ENCODE measurements around the gene CLIC4. TPM values are rescaled to one million over a fixed set of nuclear protein-coding genes. Genes with fewer than 3 reads are reported as not detected.
"Not testable (repeated sequence)": the region's sequence is repeated elsewhere in the genome, so short reads cannot be mapped to it uniquely, and the experiment has no call there.

The CLIC4 gene
- total and polyA plus RNA-seq, 5 donors, result 110 to 248 (median 229) TPM

- Histone ChIP-seq H3K27me3 (ENCODE audit: control insufficient read depth, insufficient read depth) (no peaks in the 10 kb centered on the region), H3K4me1 (ENCODE audit: control insufficient read depth, insufficient read depth, low read length) (peaks cover 2% of the 10 kb centered on the region), H3K27ac (ENCODE audit: low read length) (peak overlapping the region; percentile 84), H3K9me3 (ENCODE audit: control insufficient read depth, low read length) (no peaks in the 10 kb centered on the region), H3K4me3 (ENCODE audit: low read length) (peak overlapping the region; percentile 17)
- WGBS, result 30% methylated on average over 18 of the region's 18 CpGs
- peak; percentile 91 to 96 (median 94) for DNase-seq
- intact Hi-C loops (cut with DNase I), result loop anchor here in 1 of 4 donors (10.0 kb wide), 1 partner anchor 1329 kb away; no protein-coding TSS in a partner anchor
- peak; percentile 98 to 99 for ATAC-seq
Measured at GRCh38 chr1:24705260-24706073, 39.8 kb upstream of the CLIC4 start.

GRCh38 chr1:24706074-24706389 lies 39.2 kb upstream of the CLIC4 start:
- 97% methylated on average over 9 of the region's 9 CpGs for WGBS
- not testable (repeated sequence) for H3K27me3 ChIP-seq (ENCODE audit: control insufficient read depth, insufficient read depth); H3K9me3 ChIP-seq (ENCODE audit: control insufficient read depth, low read length); H3K4me3 ChIP-seq (ENCODE audit: low read length); ATAC-seq; H3K4me1 ChIP-seq (ENCODE audit: control insufficient read depth, insufficient read depth, low read length); DNase-seq
- peak overlapping the region; percentile 84 for H3K27ac ChIP-seq (ENCODE audit: low read length)
- intact Hi-C loops (cut with DNase I), result loop anchor here in 1 of 4 donors (10.0 kb wide), 1 partner anchor 1329 kb away; no protein-coding TSS in a partner anchor

- Histone ChIP-seq H3K4me3 (ENCODE audit: low read length) (no peak overlapping the region), H3K27ac (ENCODE audit: low read length) (no peak overlapping the region), H3K4me1 (ENCODE audit: control insufficient read depth, insufficient read depth, low read length) (peaks cover 2% of the 10 kb centered on the region), H3K27me3 (ENCODE audit: control insufficient read depth, insufficient read depth) (no peaks in the 10 kb centered on the region), H3K9me3 (ENCODE audit: control insufficient read depth, low read length) (no peaks in the 10 kb centered on the region)
- intact Hi-C loops (cut with DNase I), result loop anchor here in 1 of 4 donors (10.0 kb wide), 1 partner anchor 1327 kb away; no protein-coding TSS in a partner anchor
- ATAC-seq, result no peak
- peak in 1 of 3 donors; percentile 41 for DNase-seq
- WGBS, result 53% methylated on average over 4 of the region's 4 CpGs
Measured at GRCh38 chr1:24707687-24708086, 37.6 kb upstream of the CLIC4 start.

GRCh38 chr1:24708938-24709337 lies 36.3 kb upstream of the CLIC4 start:
- ATAC-seq, result no peak
- intact Hi-C loops (cut with DNase I), result loop anchor here in 1 of 4 donors (10.0 kb wide), 1 partner anchor 1326 kb away; no protein-coding TSS in a partner anchor

GRCh38 chr1:24709791-24710441 lies 35.3 kb upstream of the CLIC4 start:
- ATAC-seq (no peak), DNase-seq (peak in 1 of 3 donors; percentile 15)
- H3K27ac ChIP-seq (ENCODE audit: low read length), result no peak overlapping the region
- H3K4me3 ChIP-seq (ENCODE audit: low read length), result no peak overlapping the region
- H3K9me3 ChIP-seq (ENCODE audit: control insufficient read depth, low read length), result no peaks in the 10 kb centered on the region
- intact Hi-C loops (cut with DNase I), result loop anchor here in 1 of 4 donors (10.0 kb wide), 1 partner anchor 1325 kb away; no protein-coding TSS in a partner anchor
- WGBS, result 77% methylated on average over 5 of the region's 5 CpGs
- peaks cover 2% of the 10 kb centered on the region for H3K4me1 ChIP-seq (ENCODE audit: control insufficient read depth, insufficient read depth, low read length)
- no peaks in the 10 kb centered on the region for H3K27me3 ChIP-seq (ENCODE audit: control insufficient read depth, insufficient read depth)

More at GRCh38 chr1:24708938-24709337, 36.3 kb upstream of the CLIC4 start:
- DNase-seq, result peak in 1 of 3 donors; percentile 14
- H3K27ac ChIP-seq (ENCODE audit: low read length), result no peak overlapping the region
- WGBS, result 81% methylated on average over 4 of the region's 4 CpGs
- no peak overlapping the region for H3K4me3 ChIP-seq (ENCODE audit: low read length)
- H3K9me3 ChIP-seq (ENCODE audit: control insufficient read depth, low read length), result no peaks in the 10 kb centered on the region
- H3K27me3 ChIP-seq (ENCODE audit: control insufficient read depth, insufficient read depth), result no peaks in the 10 kb centered on the region
- peaks cover 2% of the 10 kb centered on the region for H3K4me1 ChIP-seq (ENCODE audit: control insufficient read depth, insufficient read depth, low read length)

- ATAC-seq (no peak), DNase-seq (no peak)
- H3K4me1 ChIP-seq (ENCODE audit: control insufficient read depth, insufficient read depth, low read length), result no peaks in the 10 kb centered on the region
- intact Hi-C loops (cut with DNase I), result no loop called here
- WGBS, result 95% methylated on average over 4 of the region's 4 CpGs
- no peak overlapping the region for H3K27ac ChIP-seq (ENCODE audit: low read length)
- no peaks in the 10 kb centered on the region for H3K27me3 ChIP-seq (ENCODE audit: control insufficient read depth, insufficient read depth)
- H3K9me3 ChIP-seq (ENCODE audit: control insufficient read depth, low read length), result no peaks in the 10 kb centered on the region
- H3K4me3 ChIP-seq (ENCODE audit: low read length), result no peak overlapping the region
Measured at GRCh38 chr1:24711329-24711728, 33.9 kb upstream of the CLIC4 start.

GRCh38 chr1:24713176-24713575 lies 32.1 kb upstream of the CLIC4 start:
- intact Hi-C loops (cut with DNase I), result no loop called here
- ATAC-seq (no peak), DNase-seq (no peak)
- Histone ChIP-seq H3K4me3 (ENCODE audit: low read length) (no peak overlapping the region), H3K9me3 (ENCODE audit: control insufficient read depth, low read length) (no peaks in the 10 kb centered on the region), H3K4me1 (ENCODE audit: control insufficient read depth, insufficient read depth, low read length) (no peaks in the 10 kb centered on the region), H3K27ac (ENCODE audit: low read length) (no peak overlapping the region), H3K27me3 (ENCODE audit: control insufficient read depth, insufficient read depth) (no peaks in the 10 kb centered on the region)
- 96% methylated on average over 4 of the region's 4 CpGs for WGBS

GRCh38 chr1:24713736-24714135 lies 31.5 kb upstream of the CLIC4 start:
- ATAC-seq (no peak), DNase-seq (peak in 1 of 3 donors; percentile 0)
- Histone ChIP-seq H3K4me1 (ENCODE audit: control insufficient read depth, insufficient read depth, low read length) (no peaks in the 10 kb centered on the region), H3K27me3 (ENCODE audit: control insufficient read depth, insufficient read depth) (no peaks in the 10 kb centered on the region), H3K4me3 (ENCODE audit: low read length) (no peak overlapping the region), H3K27ac (ENCODE audit: low read length) (no peak overlapping the region), H3K9me3 (ENCODE audit: control insufficient read depth, low read length) (no peaks in the 10 kb centered on the region)
- 68% methylated on average over 5 of the region's 5 CpGs for WGBS
- intact Hi-C loops (cut with DNase I), result no loop called here

GRCh38 chr1:24714859-24715520 lies 30.3 kb upstream of the CLIC4 start:
- H3K27ac ChIP-seq (ENCODE audit: low read length), result no peak overlapping the region
- ATAC-seq, result no peak
- peak in 2 of 3 donors; percentile 56 to 59 for DNase-seq
- WGBS, result 89% methylated on average over 8 of the region's 8 CpGs
- no peaks in the 10 kb centered on the region for H3K27me3 ChIP-seq (ENCODE audit: control insufficient read depth, insufficient read depth)
- peaks cover 4% of the 10 kb centered on the region for H3K4me1 ChIP-seq (ENCODE audit: control insufficient read depth, insufficient read depth, low read length)
- intact Hi-C loops (cut with DNase I), result no loop called here
- H3K4me3 ChIP-seq (ENCODE audit: low read length), result no peak overlapping the region
- no peaks in the 10 kb centered on the region for H3K9me3 ChIP-seq (ENCODE audit: control insufficient read depth, low read length)

- Histone ChIP-seq H3K4me3 (ENCODE audit: low read length) (no peak overlapping the region), H3K4me1 (ENCODE audit: control insufficient read depth, insufficient read depth, low read length) (peaks cover 6% of the 10 kb centered on the region), H3K27me3 (ENCODE audit: control insufficient read depth, insufficient read depth) (no peaks in the 10 kb centered on the region), H3K27ac (ENCODE audit: low read length) (no peak overlapping the region), H3K9me3 (ENCODE audit: control insufficient read depth, low read length) (no peaks in the 10 kb centered on the region)
- 99% methylated on average over 7 of the region's 7 CpGs for WGBS
- intact Hi-C loops (cut with DNase I), result no loop called here
- no peak for ATAC-seq
- DNase-seq, result peak in 1 of 3 donors; percentile 31
Measured at GRCh38 chr1:24715658-24716057, 29.6 kb upstream of the CLIC4 start.

Measured in right cardiac atrium (tissue), 5 donors.